WERI-Rb-1 (cell line): ENCODE data around the gene KCNMA1.
A peak's percentile ranks its signal among the peaks of the same experiment; 100 is the strongest.

Source experiments
- DNase-seq: peaks from one replicate; pipeline ENCODE4 v3.0.0-alpha.2; 2020
- H3K27ac ChIP-seq: fragments of 250-450 bp; sonication (Bioruptor Pico); 2 replicates; pipeline ENCODE4 v1.5.1; 2020; ENCODE audit warnings: mild to moderate bottlenecking, moderate library complexity
- H3K27me3 ChIP-seq: fragments of 250-450 bp; sonication (Bioruptor Pico); 2 replicates; pipeline ENCODE4 v1.5.1; 2021; ENCODE audit warnings: mild to moderate bottlenecking, low read depth, moderate library complexity; ENCODE audit not compliant: insufficient read depth, severe bottlenecking
- H3K36me3 ChIP-seq: fragments of 250-450 bp; sonication (Bioruptor Pico); 2 replicates; pipeline ENCODE4 v1.5.1; 2020; ENCODE audit warnings: mild to moderate bottlenecking, moderate library complexity
- H3K4me3 ChIP-seq: 2 replicates; pipeline ENCODE4 v1.5.1; 2011; ENCODE audit warnings: low read depth, mild to moderate bottlenecking, control low read depth, low read length
- H3K9me3 ChIP-seq: fragments of 250-450 bp; sonication (Bioruptor Pico); 2 replicates; pipeline ENCODE4 v1.5.1; 2021; ENCODE audit warnings: mild to moderate bottlenecking, moderate library complexity; ENCODE audit not compliant: severe bottlenecking
- TF ChIP-seq, protein P1 (sequence below): IDR thresholded peaks from 2 replicates; pipeline ENCODE4 v1.5.1; 2011; ENCODE audit warnings: low read depth, mild to moderate bottlenecking, control low read depth, inconsistent platforms, low read length

KCNMA1 gene

DNA sequence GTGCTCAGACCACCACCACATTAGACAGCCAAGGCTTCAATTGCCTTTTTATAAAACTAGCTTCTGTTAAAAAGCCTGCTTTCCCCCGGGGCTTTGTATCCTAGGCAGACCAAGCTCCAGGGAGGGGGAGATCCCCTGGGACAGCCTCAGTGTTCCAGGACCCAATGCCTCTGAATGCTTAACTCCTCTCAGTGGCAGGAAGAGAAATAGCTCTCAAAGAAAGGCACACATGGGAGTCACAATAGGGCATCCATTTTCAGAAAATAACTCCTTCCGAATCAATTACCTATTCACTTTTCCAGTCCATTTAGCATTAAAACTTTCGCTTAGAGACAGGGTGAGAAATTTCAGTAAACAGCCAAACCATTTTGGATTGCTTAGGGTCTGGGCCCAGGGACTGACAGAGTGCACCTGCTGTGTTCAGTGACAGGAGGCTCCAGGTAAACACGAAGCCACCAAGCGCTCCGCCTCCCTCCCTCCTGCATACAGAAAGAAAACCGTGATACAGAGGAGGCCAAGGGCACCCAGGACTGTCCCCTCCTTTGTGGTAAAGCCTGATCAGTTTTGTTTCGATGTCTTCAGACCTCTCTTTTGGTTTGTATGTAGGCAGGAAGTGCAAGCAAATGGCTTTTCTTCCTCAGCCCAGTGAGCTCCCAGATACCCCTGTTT, 599.7 kb downstream of the KCNMA1 start:
- H3K4me3 ChIP-seq: no peak overlapping the region
- no peaks in the 10 kb centered on the region for H3K27me3 ChIP-seq
- DNase-seq: no peak
- H3K36me3 ChIP-seq: no peaks in the 10 kb centered on the region
- H3K27ac ChIP-seq: no peak overlapping the region
- H3K9me3 ChIP-seq: no peaks in the 10 kb centered on the region
- TF ChIP-seq, protein P1, sequence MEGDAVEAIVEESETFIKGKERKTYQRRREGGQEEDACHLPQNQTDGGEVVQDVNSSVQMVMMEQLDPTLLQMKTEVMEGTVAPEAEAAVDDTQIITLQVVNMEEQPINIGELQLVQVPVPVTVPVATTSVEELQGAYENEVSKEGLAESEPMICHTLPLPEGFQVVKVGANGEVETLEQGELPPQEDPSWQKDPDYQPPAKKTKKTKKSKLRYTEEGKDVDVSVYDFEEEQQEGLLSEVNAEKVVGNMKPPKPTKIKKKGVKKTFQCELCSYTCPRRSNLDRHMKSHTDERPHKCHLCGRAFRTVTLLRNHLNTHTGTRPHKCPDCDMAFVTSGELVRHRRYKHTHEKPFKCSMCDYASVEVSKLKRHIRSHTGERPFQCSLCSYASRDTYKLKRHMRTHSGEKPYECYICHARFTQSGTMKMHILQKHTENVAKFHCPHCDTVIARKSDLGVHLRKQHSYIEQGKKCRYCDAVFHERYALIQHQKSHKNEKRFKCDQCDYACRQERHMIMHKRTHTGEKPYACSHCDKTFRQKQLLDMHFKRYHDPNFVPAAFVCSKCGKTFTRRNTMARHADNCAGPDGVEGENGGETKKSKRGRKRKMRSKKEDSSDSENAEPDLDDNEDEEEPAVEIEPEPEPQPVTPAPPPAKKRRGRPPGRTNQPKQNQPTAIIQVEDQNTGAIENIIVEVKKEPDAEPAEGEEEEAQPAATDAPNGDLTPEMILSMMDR: no peak

DNA sequence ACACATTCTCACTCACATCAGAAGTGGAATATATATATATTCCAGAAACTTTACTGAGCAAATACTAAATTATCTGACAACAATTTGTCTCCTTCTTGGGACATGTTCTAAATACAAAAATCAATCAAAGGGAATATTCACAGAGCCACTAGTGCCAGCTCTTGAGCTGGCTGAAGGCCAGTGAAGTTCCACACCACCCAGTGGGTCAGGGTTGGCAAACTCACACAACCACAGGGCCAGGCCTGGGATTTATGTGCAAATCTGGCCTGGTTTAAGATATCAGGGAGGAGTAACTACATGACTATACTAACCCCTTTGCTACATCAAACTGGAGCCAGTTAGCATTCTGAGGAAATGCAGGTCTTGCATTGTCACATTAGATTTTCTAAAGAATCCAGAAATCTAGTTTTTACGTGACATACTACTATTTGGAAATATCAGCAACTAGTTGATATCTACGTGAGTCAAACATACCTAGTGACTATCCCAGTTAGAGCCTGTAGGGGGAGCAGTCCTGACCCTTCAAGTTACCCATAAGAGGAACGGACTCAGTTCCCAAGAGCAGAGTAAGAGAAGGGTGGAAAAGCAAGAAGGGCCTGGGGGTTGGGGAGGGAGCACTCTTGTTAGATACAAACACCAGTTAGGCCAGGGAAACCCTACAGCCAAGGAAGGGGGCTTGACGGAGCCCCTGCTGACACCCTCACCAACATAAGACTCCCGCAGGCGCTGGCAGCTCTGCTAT, 600.4 kb downstream of the KCNMA1 start:
- no peaks in the 10 kb centered on the region for H3K27me3 ChIP-seq
- H3K27ac ChIP-seq: no peak overlapping the region
- H3K36me3 ChIP-seq: no peaks in the 10 kb centered on the region
- H3K9me3 ChIP-seq: no peaks in the 10 kb centered on the region
- DNase-seq: peak; percentile 18
- TF ChIP-seq, protein P1: peak; percentile 62
- H3K4me3 ChIP-seq: no peak overlapping the region

DNA sequence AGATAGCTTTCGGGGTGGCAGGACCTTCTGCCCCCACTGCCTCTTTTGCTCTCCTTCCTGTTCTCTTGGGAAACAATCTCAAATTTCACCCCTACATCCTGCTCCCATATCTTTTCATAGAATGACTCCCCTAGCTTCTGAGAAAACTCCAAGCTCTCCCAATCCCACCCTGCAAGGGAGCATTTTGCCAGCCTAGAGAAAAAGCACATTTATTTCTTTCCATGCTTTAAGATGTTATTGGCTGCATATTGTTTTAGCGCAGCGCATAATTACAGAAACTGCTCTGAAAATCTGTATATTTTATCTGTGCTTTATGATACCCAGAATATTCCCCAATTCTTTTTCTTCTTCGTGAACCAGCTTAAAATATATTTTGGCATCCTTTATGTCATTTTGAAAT, 601.3 kb downstream of the KCNMA1 start:
- DNase-seq: no peak
- TF ChIP-seq, protein P1: no peak
- no peak overlapping the region for H3K27ac ChIP-seq
- H3K27me3 ChIP-seq: no peaks in the 10 kb centered on the region
- H3K36me3 ChIP-seq: no peaks in the 10 kb centered on the region
- no peaks in the 10 kb centered on the region for H3K9me3 ChIP-seq
- H3K4me3 ChIP-seq: no peak overlapping the region

DNA sequence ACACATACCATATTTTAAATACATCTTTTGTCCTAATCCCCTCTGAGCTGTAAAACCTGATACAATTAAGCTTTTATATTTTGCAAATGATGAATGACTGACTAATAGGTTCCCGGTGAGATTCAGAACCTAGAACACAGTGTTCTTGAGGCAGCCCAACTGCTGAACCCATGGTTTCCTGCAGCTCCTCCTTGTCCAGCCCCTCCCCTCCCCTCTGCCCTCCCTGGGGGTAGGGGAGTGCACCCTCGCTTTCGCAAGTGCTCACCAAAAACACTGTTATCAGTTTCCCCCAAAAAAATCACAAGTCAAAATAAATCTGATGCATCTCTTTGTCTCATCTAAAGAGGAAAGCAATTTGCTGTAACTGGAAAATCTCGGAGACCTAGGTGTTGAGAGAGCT, 602.8 kb downstream of the KCNMA1 start:
- Histone ChIP-seq H3K36me3 (no peaks in the 10 kb centered on the region), H3K4me3 (no peak overlapping the region), H3K27me3 (no peaks in the 10 kb centered on the region), H3K27ac (no peak overlapping the region), H3K9me3 (no peaks in the 10 kb centered on the region)
- DNase-seq: no peak
- TF ChIP-seq, protein P1: no peak

DNA sequence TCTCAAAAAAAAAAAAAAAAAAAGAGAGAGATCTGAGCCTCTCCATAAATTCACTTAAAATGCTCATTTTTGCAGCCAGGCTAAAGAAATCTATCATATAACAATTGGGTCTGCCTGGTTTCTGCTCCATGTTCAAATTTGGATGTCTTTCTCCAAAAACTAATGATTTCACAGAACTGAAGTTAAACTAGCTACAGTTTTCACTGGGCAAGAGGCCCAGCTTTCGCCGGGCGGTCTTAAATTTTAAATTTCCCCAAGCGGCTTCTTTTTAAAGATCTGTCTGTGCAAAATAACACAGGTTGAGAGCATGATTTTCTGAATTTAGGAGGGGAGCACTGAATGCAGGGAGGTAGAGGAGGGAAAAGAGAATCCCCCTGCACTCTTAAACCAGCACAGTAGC, 603.4 kb downstream of the KCNMA1 start:
- no peaks in the 10 kb centered on the region for H3K27me3 ChIP-seq
- no peaks in the 10 kb centered on the region for H3K9me3 ChIP-seq
- no peaks in the 10 kb centered on the region for H3K36me3 ChIP-seq
- TF ChIP-seq, protein P1: no peak
- H3K4me3 ChIP-seq: no peak overlapping the region
- no peak for DNase-seq
- H3K27ac ChIP-seq: no peak overlapping the region
